OCI-LY7 (cell line): ENCODE measurements around the gene IQCB1. TPM values are rescaled to one million over a fixed set of nuclear protein-coding genes. Genes with fewer than 3 reads are reported as not detected.

ENCODE experiments used
- BruUV-seq: library from RNA; stranded (reverse); fragments of 400-500 nt; replicated peaks from 2 replicates; lab custom pipeline; 2021; lab: Mats Ljungman, UMichigan
- CTCF ChIA-PET: fragments of 300-600 bp; sonication (Branson Sonifier 250); formaldehyde crosslinking; loops from one replicate; lab custom pipeline; 2022; ENCODE audit warnings: antibody characterized with exemption; ENCODE audit not compliant: unreplicated experiment; lab: Charles Lee
- POLR2A ChIA-PET: fragments of 300-600 bp; sonication (Branson Sonifier 250); formaldehyde crosslinking; loops from one replicate; lab custom pipeline; 2022; ENCODE audit warnings: antibody characterized with exemption; lab: Charles Lee
- DNase-seq: peaks from one replicate; pipeline ENCODE4 v3.0.0-alpha.2; 2015; ENCODE audit warnings: low spot score
- H2AFZ ChIP-seq: fragments of 200-600 bp; sonication (generic), shearing (Covaris generic); 2 replicates; pipeline ENCODE4 v1.6.1; 2014; ENCODE audit warnings: mild to moderate bottlenecking, antibody characterized with exemption, low read length, moderate library complexity
- H3K27ac ChIP-seq: fragments of 200-600 bp; sonication (generic); 2 replicates; pipeline ENCODE4 v1.5.1; 2014; ENCODE audit warnings: mixed run types, low read depth, mild to moderate bottlenecking, moderate library complexity, low read length, inconsistent platforms; ENCODE audit not compliant: poor library complexity, severe bottlenecking
- H3K36me3 ChIP-seq: fragments of 200-600 bp; sonication (generic); 2 replicates; pipeline ENCODE4 v1.6.1; 2014; ENCODE audit warnings: mild to moderate bottlenecking, antibody characterized with exemption, low read length, moderate library complexity, mixed read lengths; ENCODE audit not compliant: insufficient read depth
- H3K4me1 ChIP-seq: fragments of 200-600 bp; sonication (generic); 2 replicates; pipeline ENCODE4 v1.5.1; 2014; ENCODE audit warnings: mild to moderate bottlenecking, low read length; ENCODE audit not compliant: insufficient read depth, poor library complexity, severe bottlenecking
- H3K4me2 ChIP-seq: fragments of 200-600 bp; sonication (generic); 2 replicates; pipeline ENCODE4 v1.6.1; 2014; ENCODE audit warnings: mild to moderate bottlenecking, low read length
- H3K4me3 ChIP-seq: fragments of 200-600 bp; sonication (generic); 2 replicates; pipeline ENCODE4 v1.5.1; 2014; ENCODE audit warnings: mild to moderate bottlenecking, low read depth, low read length; ENCODE audit not compliant: poor library complexity, severe bottlenecking
- H3K79me2 ChIP-seq: fragments of 200-600 bp; sonication (generic); 2 replicates; pipeline ENCODE4 v1.6.1; 2016; ENCODE audit warnings: low read depth, mild to moderate bottlenecking, low read length, moderate library complexity, mixed read lengths; ENCODE audit not compliant: insufficient read depth
- H3K9me2 ChIP-seq: fragments of 200-600 bp; sonication (generic); 2 replicates; pipeline ENCODE4 v1.6.1; 2016; ENCODE audit warnings: mild to moderate bottlenecking, low read length, mixed read lengths; ENCODE audit not compliant: insufficient read depth
- H3K9me3 ChIP-seq: fragments of 200-600 bp; sonication (generic); 2 replicates; pipeline ENCODE4 v1.6.1; 2014; ENCODE audit warnings: mild to moderate bottlenecking, mixed run types, low read length, mixed read lengths
- H4K20me1 ChIP-seq: fragments of 200-600 bp; sonication (generic); 2 replicates; pipeline ENCODE4 v1.6.1; 2014; ENCODE audit warnings: mild to moderate bottlenecking, antibody characterized with exemption, low read length, moderate library complexity, mixed read lengths; ENCODE audit not compliant: insufficient read depth
- EZH2phosphoT487 ChIP-seq: fragments of 200-600 bp; sonication (generic); IDR thresholded peaks from 2 replicates; pipeline ENCODE4 v1.6.1; 2018; ENCODE audit warnings: low read depth, borderline replicate concordance, mild to moderate bottlenecking, mixed run types, antibody characterized with exemption, low read length, moderate library complexity, mixed read lengths
- intact Hi-C: fragments of 100-400 bp; cut with micrococcal nuclease; formaldehyde crosslinking; loops from one replicate; pipeline ENCODE4 v1.10.0; 2022; ENCODE audit not compliant: unreplicated experiment
- total RNA-seq, 2 experiments: library from RNA; depleted of rRNA in 1 of 2; stranded (reverse); fragments of >200 nt in 1 of 2; shearing (Covaris generic) in 1 of 2; gene quantifications; 2 replicates each; pipeline ENCODE4 v1.2.3, GENCODE V29; 2014 to 2022
- TF ChIP-seq, protein P1 (sequence below): fragments of 200-600 bp; sonication (generic); conservative IDR thresholded peaks from 2 replicates; pipeline ENCODE4 v1.5.1; 2014; ENCODE audit warnings: mild to moderate bottlenecking, antibody characterized with exemption, low read length, moderate library complexity, mixed read lengths

The IQCB1 gene
- total RNA-seq, 2 experiments from 2014 or later, result 77.5 to 100 TPM

DNA sequence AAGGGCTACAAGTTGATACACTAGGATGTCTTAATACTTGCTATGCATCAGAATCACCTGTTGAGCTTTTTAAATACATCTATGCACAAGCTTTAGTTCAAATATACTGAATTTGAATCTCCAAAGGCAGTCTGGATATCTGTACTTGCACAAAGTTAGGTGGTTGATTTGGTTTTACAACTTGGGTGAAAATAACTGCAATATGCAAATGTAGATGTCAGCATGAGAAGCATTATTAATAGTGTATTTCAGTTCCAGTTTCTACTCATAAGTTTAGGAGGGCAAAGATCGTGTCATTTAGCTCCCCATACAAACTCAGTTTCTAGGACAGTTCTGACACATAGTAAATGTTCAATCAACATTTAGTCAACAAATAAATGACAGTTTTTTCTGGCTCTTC lies 25.6 kb downstream of the IQCB1 start:
- Histone ChIP-seq H3K4me1 (peaks cover 53% of the 10 kb centered on the region), H3K4me2 (peak overlapping the region; percentile 71), H3K4me3 (peak overlapping the region; percentile 50), H3K36me3 (peaks cover 90% of the 10 kb centered on the region), H3K27ac (peak overlapping the region; percentile 92), H3K79me2 (peaks cover 78% of the 10 kb centered on the region), H4K20me1 (no peaks in the 10 kb centered on the region), H3K9me2 (no peaks in the 10 kb centered on the region), H3K9me3 (no peaks in the 10 kb centered on the region; the same call in 1 of the 2 replicates), H2AFZ (no peak overlapping the region; the same call in 1 of the 2 replicates)
- intact Hi-C loops, result loop anchor here (1.0 kb wide), 1 partner anchor 15 kb away; no protein-coding TSS in a partner anchor
- ChIA-PET POLR2A (interaction anchor here (0.7 to 9.4 kb wide), 21 partner anchors 9 to 149 kb away, joined by 3 to 178 read pairs (median 5); partner anchors contain the start of genes EAF2, HCLS1 and IQCB1), CTCF (interaction anchor here (1.1 to 1.3 kb wide), 3 partner anchors 9 to 48 kb away, joined by 3 to 4 read pairs (median 4); no protein-coding TSS in a partner anchor)
- peak; percentile 77 for DNase-seq
- BruUV-seq, result no TSS peak
- TF ChIP-seq, protein P1, sequence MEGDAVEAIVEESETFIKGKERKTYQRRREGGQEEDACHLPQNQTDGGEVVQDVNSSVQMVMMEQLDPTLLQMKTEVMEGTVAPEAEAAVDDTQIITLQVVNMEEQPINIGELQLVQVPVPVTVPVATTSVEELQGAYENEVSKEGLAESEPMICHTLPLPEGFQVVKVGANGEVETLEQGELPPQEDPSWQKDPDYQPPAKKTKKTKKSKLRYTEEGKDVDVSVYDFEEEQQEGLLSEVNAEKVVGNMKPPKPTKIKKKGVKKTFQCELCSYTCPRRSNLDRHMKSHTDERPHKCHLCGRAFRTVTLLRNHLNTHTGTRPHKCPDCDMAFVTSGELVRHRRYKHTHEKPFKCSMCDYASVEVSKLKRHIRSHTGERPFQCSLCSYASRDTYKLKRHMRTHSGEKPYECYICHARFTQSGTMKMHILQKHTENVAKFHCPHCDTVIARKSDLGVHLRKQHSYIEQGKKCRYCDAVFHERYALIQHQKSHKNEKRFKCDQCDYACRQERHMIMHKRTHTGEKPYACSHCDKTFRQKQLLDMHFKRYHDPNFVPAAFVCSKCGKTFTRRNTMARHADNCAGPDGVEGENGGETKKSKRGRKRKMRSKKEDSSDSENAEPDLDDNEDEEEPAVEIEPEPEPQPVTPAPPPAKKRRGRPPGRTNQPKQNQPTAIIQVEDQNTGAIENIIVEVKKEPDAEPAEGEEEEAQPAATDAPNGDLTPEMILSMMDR, result no peak
- TF ChIP-seq EZH2phosphoT487, result no peak

DNA sequence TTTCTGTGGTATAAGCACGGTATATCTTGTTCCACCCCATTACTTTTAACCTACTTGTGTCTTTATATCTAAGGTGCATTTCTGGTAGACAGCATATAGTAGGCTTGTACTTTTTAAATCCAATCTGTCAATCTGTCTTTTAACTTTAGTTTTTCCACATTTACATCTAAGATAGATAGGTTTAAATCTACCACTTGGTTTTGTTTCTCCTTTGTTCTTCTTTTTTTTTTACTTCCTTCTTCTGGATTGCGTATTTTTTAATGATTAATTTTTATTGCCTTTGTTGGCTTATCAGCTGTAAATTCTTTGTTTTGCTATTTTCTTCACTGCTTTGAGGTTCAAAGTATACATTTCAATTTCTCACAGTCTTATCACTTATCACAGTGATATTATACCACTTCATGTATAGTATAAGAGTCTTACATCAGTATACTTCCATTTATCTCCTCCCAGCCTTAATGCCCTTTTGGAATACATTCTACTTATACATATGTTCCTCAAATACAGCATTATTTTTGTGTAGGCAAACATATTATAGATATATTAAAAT lies 31.0 kb downstream of the IQCB1 start:
- ChIA-PET CTCF (no interaction called here), POLR2A (interaction anchor here (0.6 kb wide), 1 partner anchor 581 kb away, joined by 3 read pairs; no protein-coding TSS in a partner anchor)
- no peak overlapping the region for H3K4me2 ChIP-seq
- peaks cover 4% of the 10 kb centered on the region; the same call in 1 of the 2 replicates for H3K9me3 ChIP-seq
- TF ChIP-seq, protein P1, result no peak
- TF ChIP-seq EZH2phosphoT487, result no peak
- peaks cover 28% of the 10 kb centered on the region for H3K79me2 ChIP-seq
- H3K36me3 ChIP-seq, result peaks cover 100% of the 10 kb centered on the region
- BruUV-seq, result no TSS peak
- H3K4me3 ChIP-seq, result no peak overlapping the region
- H2AFZ ChIP-seq, result no peak overlapping the region
- H3K4me1 ChIP-seq, result peaks cover 23% of the 10 kb centered on the region
- no peaks in the 10 kb centered on the region for H3K9me2 ChIP-seq
- DNase-seq, result no peak
- intact Hi-C loops, result no loop called here
- H4K20me1 ChIP-seq, result no peaks in the 10 kb centered on the region
- H3K27ac ChIP-seq, result no peak overlapping the region

GRCh38 chr3:121800906-121801305 lies 34.0 kb downstream of the IQCB1 start:
- H3K4me2 ChIP-seq, result no peak overlapping the region
- no peaks in the 10 kb centered on the region for H4K20me1 ChIP-seq
- H3K9me3 ChIP-seq, result peaks cover 4% of the 10 kb centered on the region; the same call in 1 of the 2 replicates
- H3K4me1 ChIP-seq, result peaks cover 27% of the 10 kb centered on the region
- no peak overlapping the region for H3K27ac ChIP-seq
- no TSS peak for BruUV-seq
- ChIA-PET CTCF (interaction anchor here (1.0 kb wide), 1 partner anchor 8 kb away, joined by 3 read pairs; no protein-coding TSS in a partner anchor), POLR2A (interaction anchor here (1.0 to 4.4 kb wide), 6 partner anchors 8 to 265 kb away, joined by 3 to 41 read pairs (median 7); no protein-coding TSS in a partner anchor)
- no peak for DNase-seq
- H3K9me2 ChIP-seq, result no peaks in the 10 kb centered on the region
- no peak overlapping the region for H3K4me3 ChIP-seq
- no peak for TF ChIP-seq EZH2phosphoT487
- TF ChIP-seq, protein P1, result no peak
- peaks cover 98% of the 10 kb centered on the region for H3K36me3 ChIP-seq
- peaks cover 25% of the 10 kb centered on the region; the same call in 1 of the 2 replicates for H3K79me2 ChIP-seq
- no peak overlapping the region for H2AFZ ChIP-seq
- intact Hi-C loops, result no loop called here
